GM18499 (cell line): ENCODE measurements around the gene GMDS.

Experiments
- ATAC-seq: cut with Tn5 transposase; IDR thresholded peaks from one replicate; pipeline ENCODE4 v1.9.1; 2021; ENCODE audit warnings: moderate number of reproducible peaks; ENCODE audit not compliant: insufficient read depth, unreplicated experiment

GMDS gene

DNA sequence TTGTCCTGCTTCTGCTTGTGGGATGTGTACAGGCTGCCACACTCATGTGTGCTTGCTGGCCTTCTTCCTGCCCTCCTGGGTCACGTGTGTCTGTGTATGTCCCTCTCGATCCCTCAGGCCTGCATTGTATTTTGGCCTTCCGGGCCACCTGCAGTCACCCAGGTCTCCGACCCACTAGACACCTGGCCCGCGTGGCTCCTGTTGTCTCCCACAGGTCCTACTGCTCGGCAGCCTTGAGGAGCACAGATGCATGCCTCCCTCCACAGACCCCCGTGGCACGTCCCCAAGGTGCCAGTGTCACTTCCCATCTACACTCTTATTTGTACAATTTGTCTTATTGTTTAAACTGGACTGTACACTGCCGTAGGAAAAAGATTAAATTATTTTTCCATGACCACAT lies 592.6 kb downstream of the GMDS start:
- no peak for ATAC-seq

- ATAC-seq = no peak
These were observed 594.0 kb downstream of the GMDS start for GRCh38 chr6:1651362-1651761.

- no peak for ATAC-seq
These were observed 599.8 kb downstream of the GMDS start for GRCh38 chr6:1645466-1646185.

GRCh38 chr6:1644516-1645060 lies 600.8 kb downstream of the GMDS start:
- ATAC-seq = no peak

GRCh38 chr6:1643830-1644445 lies 601.5 kb downstream of the GMDS start:
- ATAC-seq = no peak

GRCh38 chr6:1643111-1643510 lies 602.3 kb downstream of the GMDS start:
- ATAC-seq = no peak

DNA sequence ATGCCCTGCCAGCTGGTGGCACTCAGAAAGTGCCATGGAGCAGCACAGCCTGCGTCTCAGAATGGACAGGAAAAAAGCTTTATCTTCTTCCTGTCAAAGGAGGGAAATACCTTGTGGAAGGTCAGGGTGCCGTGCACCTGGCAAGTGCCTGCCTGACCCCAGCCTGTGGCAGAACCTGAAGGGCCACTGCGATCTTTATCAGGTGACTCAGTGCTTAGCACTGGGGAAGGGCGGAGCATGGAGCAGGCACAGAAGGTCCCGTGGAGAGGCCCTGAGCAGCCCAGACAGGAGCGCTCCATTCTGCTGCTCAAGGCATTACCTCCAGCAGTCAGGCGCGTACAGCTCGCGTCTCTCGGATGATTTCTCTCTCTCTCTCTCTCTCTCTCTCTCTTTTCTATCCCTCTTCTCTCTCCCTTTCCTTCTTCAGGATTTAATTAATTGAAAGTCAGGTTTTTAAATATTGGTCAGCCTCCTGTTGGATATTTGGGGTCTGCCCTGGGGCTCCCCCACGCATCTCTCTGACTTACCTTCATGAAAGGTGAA lies 604.0 kb downstream of the GMDS start:
- ATAC-seq = no peak

DNA sequence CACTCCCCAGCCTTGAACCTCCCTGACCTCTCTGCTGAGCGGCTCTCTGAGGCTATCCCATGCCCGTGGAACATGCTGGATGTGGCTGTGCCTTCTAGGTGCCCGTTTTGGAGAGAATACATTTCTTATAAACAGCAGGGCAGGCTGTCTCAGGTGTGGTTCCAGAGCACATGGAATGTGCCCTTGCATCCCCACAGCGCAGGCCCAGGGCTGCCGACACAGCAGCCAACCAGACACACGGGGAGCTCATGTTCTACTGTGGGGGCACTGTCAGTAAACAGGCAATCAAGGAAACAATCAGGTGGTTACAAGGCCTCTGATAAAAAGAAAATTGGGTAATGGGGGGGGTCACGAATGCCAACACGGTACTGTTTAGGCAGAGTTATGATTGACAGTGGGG lies 604.9 kb downstream of the GMDS start:
- ATAC-seq = no peak

- no peak for ATAC-seq
These were observed 606.0 kb downstream of the GMDS start for GRCh38 chr6:1639430-1639829.

DNA sequence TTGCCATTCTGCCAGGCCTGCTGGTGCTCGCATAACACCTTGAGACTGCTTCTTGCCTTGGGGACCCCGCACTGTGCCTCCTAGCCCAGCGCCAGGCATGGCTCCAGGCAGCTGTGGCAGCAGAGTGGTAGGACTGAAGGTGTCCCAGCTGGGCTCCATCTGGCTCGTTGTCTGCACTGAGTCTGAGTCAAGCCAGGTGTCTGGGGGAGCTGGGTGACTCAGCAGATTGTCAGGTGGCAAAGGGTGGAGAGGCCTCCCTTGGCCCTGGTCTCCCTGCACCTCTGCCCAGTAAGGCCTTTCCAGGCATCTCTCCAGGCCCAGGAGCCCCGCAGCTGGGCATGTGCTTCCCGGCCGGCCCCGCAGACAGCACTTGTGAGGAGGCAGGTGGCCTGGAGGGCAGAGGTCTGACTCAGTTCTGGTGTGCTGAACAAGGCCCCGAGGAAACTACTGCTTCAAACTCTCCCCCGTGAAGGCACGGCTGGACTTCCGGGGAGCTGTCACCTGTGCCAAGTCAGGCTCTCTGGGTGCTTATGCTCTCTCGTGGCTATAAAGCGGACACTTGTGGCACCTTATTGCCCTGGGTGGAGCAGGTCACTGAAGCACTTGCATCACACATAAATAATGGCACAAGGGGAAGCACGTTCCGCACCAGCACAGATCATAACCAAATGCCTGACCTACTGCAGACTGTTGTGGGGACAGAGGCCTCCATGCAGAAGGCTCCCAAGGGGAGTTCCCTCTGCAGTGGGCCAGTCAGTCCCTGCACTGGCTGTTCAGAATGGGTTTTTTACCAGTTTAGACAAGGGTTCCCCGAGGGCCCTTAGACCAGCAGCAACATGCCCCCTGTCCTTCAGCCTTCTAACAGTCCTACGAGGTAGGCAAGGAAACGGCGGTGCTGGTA lies 608.2 kb downstream of the GMDS start:
- ATAC-seq = no peak

GRCh38 chr6:1636272-1636825 lies 609.1 kb downstream of the GMDS start:
- ATAC-seq = no peak

DNA sequence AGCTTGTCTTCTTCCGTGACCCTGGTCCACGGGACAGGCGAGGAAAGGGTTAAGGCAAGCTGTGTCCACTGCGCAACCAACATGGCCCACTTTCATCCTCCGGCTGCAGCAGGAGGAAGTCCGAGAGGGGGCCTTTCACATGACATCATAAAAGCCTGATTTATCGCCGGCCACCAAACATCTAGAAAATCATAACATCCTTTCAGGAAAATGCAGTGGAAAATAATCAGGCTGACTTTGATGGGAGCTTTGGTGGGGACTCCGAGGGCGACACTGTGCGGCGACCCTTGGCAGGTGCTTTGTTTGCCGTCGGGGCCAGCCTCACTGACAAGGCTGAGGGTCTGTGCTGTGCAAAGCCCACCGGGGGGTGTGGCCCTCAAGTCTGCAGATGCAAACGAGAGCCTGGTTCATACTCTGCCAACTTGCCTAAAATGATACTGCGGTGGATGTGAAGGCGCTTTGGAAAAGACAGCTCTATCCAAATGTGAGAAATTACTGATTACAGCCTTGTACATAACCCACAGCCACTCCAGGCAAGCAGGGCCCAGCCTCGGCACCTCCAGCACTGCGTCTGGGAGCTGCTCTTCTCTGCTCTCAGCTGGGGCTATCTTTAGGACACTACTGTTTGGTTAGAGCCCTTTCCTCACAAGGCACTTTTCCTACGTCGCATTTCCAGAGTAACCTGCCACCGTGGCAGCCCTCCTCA lies 609.9 kb downstream of the GMDS start:
- ATAC-seq = no peak

DNA sequence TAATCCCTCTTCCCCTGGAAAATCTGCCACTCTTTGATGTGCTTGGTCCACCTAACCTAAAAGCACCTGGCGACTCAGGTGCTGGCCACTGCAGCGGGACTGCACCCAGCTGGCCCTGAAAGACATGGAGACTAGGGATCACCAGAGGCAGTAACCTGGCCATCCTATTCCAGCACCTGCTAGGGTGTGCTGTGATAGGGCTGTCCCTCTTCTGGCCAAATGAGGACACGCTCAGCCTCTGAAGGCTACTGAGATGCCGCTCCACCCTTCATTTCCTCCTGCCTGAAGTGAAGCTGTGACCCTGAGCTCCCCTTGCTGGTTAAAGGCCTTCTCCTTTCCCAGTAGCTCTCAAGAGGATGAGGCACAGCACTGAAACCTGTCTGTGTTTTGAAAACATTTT lies 611.3 kb downstream of the GMDS start:
- no peak for ATAC-seq

DNA sequence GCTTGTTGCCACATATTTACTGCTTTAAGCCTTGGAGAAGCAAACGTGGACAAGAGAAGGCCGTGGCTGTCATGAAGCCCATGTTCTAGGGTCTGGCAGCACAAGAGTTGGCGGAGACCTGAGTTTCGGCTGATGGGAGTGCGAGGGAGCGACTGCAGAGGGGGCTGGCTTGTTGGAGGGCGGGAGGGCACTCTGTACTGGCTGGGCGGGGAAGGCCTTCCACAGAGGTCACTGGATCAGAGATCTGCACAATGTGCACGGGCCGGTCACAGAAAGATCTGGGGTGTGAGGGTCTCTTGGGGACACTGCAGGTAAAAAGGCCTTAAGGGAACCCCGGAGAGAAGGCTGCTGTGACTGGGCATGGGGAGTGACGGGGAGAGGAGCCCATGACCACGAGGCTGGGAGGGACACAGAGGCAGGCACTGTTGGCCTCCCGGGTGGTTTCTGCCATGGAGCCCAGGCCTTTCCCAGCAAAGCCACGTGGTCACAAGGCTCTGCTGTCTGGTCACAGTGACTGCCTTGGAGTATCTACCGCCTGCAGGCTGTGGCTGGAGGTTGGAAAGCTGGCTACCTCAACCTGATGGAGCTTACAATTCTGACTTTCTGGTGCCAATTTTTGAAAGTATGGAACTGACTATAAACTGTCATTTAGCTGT lies 611.9 kb downstream of the GMDS start:
- ATAC-seq = no peak

DNA sequence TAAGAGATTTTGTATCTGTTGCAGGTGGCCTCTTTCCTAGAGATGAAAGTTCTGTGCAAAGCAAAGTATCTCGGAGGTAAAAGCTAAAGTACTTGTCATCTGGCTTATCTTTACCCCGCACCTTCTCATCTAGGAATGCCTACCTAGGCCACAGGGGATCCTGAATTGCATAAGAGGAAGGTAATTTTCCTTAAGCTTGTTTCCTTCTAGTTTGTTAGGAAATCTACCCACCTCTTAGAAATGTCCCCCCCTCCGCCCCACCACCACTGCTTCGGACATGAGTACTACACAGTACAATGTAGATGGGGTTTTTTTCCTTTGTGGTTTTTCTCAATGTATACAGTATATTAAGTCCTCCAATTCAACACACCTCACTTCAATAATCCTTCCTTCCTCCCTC lies 614.2 kb downstream of the GMDS start:
- no peak for ATAC-seq

DNA sequence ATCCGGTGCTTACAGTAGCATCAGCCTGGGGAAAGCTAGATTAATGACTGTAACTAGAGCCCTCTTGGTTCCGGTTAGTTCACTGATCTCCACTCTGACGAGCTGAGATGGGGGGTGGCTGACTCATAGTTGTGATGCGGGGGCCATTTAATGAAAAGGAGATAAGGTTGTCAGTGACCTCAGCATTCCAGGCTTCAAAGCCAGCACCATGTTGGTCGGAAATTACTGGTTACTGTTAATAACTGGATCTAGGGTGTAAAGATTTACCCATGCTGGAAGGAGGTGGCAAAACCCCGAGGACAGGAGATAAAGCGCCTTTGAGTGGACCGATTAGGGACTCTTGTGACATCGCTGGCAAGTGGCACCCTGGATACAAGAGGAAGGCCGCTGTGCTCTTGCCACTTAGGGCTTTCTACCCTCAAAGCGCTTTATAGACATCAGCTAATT lies 614.6 kb downstream of the GMDS start:
- ATAC-seq = no peak

DNA sequence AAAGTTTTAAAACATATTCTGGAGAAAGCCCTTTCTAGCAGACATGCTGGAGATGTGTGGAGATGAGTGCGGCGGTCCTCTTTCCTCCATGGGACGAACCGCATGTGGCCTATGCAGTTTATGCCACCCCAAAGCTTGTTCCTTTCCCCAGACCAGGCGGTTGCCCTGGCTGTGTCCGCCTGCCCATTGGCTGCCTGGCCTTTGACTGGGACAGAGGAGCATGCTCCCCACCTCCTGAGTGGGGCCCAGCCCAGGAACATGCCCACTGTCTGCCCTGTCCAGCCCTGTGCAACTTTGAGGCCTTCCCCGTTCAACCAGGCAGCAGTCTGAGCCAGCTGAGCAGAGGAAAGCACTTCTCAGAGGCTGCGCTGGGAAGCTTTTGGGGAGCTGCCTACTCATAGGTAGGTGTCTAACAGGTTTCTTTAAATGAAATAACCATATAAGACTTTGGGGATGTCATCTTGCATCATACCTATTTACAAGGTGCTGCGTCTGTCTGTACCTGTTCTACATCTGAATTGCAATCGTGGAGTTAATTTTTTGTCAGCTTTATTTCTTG lies 615.1 kb downstream of the GMDS start:
- ATAC-seq = no peak

DNA sequence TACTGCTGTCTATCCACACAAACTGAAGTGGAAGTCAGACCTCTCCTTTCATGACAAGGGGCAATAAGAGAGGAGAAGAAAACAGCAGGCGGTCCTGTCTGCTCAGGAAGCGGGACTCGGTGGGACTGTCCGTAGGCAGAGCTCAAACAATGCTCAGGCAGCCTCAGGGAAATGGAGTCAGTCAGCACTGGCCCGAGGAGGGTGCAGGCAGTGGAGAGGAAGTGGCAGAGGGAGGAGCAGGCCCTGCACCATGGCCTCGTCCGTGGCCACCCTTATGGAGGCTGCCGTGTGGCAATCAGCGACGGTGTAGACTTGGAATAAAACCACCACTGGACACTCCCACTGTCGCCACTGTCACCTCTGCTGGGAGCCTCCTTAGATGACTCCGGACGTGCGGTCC lies 616.1 kb downstream of the GMDS start:
- no peak for ATAC-seq
